ENCODE data around the gene NHEJ1.

Gene NHEJ1

DNA sequence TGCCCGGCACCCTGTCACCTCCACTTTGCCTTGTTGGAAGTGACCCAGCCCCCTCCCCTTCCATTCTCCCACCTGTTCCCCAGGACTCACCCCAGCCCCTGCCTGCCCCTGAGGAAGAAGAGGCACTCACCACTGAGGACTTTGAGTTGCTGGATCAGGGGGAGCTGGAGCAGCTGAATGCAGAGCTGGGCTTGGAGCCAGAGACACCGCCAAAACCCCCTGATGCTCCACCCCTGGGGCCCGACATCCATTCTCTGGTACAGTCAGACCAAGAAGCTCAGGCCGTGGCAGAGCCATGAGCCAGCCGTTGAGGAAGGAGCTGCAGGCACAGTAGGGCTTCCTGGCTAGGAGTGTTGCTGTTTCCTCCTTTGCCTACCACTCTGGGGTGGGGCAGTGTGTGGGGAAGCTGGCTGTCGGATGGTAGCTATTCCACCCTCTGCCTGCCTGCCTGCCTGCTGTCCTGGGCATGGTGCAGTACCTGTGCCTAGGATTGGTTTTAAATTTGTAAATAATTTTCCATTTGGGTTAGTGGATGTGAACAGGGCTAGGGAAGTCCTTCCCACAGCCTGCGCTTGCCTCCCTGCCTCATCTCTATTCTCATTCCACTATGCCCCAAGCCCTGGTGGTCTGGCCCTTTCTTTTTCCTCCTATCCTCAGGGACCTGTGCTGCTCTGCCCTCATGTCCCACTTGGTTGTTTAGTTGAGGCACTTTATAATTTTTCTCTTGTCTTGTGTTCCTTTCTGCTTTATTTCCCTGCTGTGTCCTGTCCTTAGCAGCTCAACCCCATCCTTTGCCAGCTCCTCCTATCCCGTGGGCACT lies 21.9 kb upstream of the NHEJ1 start:
- DNase-seq (ENCODE audit: low spot score): no peak

DNA sequence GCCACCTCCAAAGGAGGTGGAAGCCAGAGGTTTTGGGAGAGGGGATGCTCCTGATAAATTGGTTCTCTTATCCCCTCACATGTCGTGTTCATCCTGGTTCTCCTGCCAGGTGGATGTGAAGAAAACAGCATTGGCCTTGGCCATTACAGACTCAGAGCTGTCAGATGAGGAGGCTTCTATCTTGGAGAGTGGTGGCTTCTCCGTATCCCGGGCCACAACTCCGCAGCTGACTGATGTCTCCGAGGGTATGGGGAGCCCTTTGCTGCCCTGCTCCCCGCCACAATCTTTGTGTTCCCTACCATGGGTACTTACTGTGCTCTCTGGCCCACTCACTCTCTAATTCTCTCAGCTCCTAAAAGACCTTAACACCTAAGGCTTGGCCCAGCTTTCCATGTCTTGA lies 20.9 kb upstream of the NHEJ1 start:
- no peak for DNase-seq (ENCODE audit: low spot score)

DNA sequence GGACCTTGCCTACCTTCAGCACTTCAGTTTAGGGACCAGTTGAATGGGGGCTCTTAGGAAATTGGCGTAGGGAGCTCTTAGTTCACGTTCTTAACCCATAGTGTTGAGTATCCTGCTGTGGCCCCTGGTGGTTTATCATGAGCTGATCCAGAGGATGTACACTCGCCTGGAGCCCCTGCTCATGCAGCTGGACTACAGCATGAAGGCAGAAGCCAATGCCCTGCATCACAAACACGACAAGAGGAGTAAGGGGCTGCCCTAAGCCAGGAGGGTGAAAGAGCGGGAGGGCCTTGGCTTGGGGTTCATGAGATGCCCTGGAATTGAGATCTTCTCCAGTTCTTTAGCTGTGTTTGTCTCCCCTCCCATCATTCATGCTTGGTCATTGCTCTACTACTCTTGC lies 20.3 kb upstream of the NHEJ1 start:
- no peak for DNase-seq (ENCODE audit: low spot score)

DNA sequence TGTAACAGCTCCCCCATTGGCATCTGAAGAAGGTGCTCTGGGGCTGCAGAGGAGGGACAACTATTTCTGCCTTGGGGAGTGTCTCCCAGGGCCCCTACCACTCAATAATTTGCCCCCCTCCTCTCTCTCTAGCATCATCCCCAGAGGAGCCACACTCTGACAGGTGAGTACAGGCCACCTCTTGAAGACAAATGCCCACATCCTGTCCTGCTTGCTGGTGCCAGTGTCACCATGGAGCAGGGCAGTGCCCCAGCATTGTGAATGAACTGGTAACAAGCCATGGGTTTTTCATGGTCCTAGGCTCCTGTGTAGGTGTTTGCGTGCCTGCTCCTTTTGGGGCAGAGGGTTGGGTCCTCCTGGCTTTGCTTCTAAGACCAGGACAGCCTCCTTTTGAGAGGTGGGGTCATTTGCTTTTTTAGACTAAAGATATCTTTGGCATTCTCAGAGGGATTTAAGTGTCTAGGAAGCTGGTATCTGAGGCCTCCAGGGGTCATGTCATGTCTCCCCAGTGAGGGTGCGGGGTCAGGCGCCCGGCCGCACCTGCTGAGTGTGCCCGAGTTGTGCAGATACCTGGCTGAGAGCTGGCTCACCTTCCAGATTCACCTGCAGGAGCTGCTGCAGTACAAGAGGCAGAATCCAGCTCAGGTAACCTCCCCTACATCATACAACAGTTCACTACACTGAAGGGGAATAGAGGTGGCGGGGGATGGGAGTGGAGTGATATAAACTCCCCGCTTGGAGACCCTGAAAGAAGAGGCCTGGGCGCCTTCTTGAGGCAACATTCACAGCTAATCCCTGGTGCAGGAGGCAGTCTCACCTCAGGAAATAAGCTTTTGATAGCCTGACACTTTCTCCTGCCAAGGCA lies 19.2 kb upstream of the NHEJ1 start:
- DNase-seq (ENCODE audit: low spot score): no peak

DNA sequence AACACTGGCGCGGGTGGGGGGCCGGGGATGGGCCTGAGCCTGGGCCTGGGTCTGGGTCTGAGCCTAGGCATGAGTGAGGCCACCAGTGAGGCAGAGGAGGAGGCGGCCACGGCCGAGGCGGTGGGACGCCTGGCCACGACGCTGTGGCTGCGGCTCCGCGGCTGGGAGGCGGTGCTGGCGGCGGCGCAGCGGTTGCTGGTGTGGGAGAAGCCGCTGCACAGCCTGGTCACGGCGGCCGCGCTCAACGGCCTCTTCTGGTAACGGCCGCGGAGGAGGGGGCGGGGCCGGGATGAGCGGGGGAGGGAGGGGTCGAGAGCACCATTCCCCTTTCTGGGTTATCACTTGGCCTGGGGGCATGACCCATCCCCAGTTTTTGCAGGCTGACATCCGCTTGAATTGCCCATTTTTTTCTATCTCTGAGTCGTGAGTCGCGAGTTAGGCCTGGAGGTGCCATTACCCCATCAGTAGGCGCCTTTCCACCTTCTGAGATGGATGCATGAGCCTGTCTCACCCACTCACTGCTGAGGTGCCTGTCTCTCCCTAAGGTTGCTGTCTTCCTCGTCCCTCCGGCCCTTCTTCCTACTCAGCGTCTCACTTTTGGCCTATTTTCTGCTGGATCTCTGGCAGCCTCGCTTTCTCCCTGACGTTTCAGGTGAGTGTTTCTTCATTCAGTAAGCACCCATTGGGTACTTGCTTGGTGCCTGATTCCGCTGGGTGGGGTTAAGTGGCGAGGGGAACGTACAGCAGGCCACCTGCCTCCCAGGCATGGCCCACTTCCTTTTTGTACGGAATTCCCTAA lies 18.0 kb upstream of the NHEJ1 start:
- DNase-seq (ENCODE audit: low spot score): no peak

DNA sequence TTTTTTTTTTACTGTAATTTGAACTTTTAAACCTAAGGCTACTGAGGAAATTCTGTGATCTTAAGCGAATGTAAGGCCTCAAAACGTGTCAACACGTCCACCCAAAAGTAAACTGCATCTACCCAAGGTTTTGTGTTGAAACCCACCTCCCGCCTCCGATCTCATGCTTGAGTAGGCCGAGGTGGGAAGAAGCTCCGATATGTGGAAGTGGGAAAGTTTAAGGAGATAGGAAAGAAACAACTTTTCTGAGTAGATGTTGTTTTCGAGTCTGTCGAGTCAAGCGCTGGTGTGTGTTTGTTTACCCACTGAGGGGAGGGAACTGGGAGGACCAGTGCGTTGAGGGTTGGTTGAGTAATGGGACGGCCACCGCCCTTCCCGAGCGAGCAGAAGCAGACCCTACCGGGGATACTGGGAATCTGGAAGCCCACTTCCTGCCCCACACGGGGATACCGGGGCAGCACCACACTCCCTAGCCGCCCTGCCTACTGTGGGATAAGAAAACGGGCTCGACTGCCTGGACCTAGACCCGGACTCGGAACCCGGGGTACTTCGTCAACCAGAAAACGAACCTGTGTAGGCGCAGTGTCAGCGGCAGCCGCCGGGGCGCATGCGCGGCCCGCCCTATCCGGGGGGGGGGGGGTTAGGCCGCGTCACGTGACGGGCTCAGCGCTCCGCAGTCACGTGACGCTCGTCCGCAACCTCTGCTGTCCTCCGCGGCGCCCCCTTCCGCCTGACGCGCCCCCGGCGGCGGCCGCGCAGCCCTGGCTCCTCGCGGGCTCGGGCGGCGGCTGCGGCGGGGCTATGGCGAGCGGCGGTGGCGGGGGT lies 17.1 kb upstream of the NHEJ1 start, which contains the start of gene RETREG2:
RETREG2 (plus strand) TSS at position 724 of the 825 bp plus-strand sequence; CDS start at position 802, 78 bp downstream.
- peak; percentile 90 for DNase-seq (ENCODE audit: low spot score)

DNA sequence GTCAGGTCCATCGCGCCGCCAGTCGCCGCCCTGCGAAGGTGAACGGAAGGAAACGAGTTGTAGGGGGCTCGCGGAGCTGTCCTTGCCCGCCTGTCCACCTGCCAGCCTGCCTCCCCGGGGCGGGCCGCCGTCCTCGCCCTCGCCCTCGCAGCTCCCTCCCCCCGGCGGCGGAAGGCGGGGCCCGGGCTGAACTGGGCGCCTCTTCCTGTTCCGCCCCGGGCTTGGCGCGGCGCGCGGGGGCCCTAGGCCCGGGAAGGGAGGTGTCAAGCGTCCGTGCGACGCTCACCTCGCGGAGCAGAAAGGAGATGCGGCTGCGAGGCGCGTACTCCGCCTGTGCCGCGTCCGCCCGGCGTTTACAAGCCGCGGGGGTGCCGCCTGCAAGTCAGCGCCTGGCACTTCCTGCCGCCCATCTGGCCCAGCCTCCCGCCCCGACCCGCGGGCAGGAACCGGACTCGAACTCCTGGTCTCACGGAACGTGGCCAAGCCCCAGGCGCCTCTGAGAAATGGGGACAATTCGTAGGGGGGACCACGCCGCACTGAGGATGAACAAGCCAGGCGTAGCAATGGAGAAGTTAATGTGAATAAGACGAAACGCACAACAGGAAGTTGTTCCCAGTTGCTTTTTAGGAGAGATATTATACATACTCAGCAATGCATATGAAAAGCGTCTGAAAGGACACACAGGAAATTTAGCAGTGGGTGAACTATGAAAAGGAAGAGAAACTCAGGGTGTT lies 16.4 kb upstream of the NHEJ1 start, which contains the start of gene CNPPD1:
CNPPD1 (minus strand) TSS at position 108 of the 734 bp plus-strand sequence; CDS start at position 11, 97 bp downstream.
- peak; percentile 93 for DNase-seq (ENCODE audit: low spot score)

DNA sequence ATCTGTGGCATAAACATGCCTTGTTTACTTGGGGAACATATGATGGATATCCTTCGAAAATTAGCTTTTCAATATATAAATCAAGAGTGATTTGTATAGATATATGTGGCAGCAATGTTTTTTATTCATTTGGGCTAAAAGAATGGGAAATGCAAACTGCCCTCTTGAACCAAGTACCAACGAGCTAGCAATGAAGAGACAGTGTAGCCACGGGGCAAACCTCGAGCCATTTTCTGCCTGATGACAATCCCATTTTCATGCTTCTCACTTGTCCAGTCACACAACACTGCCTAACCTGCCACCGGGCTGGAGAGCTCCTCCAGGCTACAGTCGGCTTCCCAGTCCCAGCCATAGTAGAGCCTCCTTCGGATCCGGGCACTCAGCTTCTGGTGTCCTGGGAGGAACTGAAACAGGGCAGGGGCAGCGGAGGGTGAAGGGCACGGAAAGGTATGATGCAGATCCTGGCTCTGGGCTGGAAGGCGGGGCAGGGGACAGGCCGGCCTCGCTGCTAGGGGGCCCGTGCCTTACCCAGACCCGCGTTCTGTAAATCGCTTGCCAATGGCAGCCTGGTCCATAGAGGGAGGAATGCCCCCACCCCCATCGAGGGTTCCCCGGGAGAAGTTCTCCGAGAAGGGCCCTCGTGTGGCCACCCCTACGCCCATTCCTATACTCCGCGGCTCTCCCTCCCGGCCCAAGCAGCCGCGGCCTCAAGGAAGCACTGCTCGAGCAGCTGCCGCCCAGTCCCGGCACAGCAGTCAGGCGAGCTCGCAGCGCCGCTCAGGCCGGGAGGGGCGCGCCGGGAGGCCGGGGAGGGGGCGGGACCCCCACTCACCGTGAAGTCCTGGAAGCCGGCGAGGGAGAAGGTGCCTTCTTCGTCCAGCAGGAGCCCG lies 15.6 kb upstream of the NHEJ1 start:
- peak; percentile 72 for DNase-seq (ENCODE audit: low spot score)

DNA sequence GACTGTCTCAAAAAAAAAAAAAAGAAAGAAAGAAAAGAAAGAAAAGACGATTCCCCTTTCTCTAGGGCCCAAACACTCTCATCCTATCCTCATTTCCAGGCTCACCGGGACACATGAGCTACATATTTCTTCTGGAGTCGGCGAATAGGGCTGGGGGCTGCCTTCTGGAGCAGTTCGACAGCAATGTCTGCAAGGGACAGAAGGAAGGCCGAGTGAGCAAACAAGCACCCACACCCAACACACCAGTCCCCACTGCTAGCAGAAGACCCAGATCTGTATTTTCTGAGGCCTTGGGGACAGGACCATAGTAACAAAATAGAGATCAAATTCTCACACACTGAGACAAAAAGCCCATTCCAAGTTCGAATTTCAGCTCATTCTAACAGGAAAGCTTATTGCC lies 14.9 kb upstream of the NHEJ1 start:
- no peak for DNase-seq (ENCODE audit: low spot score)

DNA sequence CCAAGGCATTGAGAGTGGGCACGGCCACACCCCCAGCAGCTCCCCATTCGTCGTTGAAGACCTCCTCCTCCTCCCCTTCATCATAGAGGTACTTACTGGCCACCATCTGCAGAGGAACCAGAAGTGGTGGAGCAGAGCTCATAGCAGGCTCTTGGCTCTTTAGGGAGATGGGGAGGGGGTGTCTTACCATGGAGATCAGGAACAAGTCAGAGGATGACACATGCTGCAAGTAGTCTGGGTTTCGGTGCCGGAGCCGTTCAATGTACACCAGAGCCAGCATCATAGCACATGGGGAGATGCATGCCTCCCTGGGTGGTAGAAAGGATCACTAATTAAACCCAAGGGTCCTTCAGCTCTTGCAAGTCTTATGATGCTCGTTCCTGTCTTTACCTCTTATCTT lies 14.2 kb upstream of the NHEJ1 start:
- DNase-seq (ENCODE audit: low spot score): peak; percentile 90

DNA sequence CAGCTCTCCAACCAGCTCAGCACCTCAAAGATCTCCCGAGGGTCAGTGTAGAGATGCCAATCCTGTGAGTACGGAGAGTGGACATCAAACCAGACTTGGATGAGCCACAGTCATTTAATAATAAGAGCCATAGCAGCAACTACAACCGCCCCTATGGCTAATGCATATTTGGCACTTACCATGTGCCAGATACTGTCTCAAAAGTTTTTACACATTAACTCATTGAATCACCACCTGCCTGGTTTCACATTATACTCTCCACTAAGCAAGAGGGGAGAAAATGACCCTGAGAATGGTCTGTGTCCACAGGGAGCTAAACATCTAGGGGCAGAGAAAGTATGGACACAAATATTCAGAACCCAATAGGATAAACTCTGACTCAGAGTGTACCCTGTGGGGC lies 13.5 kb upstream of the NHEJ1 start:
- peak; percentile 92 for DNase-seq (ENCODE audit: low spot score)

DNA sequence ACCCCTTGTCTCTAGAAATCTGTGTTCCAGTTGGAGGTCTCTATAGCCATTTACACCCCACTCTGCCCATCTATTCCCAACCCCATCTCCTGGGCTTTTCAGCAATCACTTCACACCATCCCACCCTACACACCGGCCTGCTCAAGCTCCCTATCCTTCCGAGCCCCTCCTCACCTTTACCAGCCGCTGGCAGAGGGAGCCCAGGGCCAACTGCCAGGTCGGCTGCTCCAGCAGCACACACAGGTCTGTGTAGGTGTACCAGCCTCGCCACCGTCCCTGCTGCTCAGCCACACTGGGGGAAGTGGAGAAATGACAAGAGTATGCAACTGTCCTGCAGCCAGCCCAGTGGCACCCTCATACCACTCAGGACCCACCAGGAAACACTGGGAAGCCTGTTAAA lies 12.6 kb upstream of the NHEJ1 start:
- no peak for DNase-seq (ENCODE audit: low spot score)

DNA sequence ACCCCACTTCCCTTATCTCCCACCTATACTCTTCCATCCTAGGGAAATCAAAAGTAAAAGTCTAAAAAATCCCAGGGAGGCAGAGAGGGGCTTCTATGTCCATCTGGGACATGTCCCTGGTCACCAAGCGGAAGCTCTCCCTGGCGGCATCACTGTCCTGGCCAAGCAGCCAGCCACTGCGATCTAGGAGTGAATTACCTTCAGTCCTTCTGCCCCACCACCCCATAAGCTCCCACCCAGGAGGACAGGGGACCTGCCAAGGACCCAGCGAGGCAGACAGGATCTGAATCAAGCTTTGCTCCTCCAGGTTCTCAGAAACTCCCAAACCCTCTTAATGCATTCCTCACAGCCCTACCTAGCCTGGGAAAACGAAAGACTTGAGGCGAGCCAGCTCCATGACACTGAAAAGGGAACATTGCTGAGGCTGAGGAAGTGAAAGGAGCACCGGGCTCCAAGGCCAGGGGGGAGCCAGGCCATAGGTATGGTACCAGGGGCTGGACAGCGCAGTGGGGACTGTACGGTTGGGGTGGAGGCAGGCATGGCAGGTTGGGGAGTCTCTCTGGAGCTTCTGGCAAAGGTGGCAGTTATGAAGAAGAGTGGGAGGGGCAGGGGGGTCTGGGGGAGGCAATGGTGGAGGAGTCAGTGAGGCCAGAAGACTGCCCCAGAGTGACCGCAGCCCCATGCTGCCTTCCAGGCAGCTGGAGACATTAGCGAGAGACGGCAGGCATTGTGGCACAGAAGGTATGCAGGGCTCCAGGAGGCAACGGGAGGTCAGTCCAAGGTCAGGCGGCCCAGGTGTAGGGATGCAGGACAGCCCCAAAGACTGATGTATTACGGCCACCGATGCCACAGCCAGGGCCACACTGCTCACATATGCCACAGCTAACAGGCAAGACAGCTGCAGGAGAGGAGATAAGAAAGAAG lies 11.9 kb upstream of the NHEJ1 start:
- DNase-seq (ENCODE audit: low spot score): no peak

DNA sequence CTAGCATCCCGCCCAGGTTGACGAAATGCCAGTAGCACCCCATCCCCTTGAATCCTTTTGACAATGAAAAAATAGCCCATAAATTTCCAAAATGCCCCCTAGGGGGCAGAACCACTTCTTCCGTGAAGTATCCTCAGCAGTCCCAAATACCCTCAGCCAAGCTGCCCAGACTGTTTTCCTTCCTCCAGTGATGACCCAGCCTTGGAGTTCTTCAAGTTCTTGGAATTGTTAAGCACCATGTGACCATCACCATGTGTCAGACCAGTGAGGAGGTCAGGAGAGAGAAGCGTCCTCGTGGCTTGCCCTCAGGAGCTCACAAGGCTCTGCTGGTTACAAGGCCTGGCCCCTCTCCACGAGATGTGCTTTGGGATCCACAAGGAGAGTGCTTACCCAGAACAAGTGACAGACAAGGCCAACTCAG lies 10.6 kb upstream of the NHEJ1 start:
- DNase-seq (ENCODE audit: low spot score): peak; percentile 92

DNA sequence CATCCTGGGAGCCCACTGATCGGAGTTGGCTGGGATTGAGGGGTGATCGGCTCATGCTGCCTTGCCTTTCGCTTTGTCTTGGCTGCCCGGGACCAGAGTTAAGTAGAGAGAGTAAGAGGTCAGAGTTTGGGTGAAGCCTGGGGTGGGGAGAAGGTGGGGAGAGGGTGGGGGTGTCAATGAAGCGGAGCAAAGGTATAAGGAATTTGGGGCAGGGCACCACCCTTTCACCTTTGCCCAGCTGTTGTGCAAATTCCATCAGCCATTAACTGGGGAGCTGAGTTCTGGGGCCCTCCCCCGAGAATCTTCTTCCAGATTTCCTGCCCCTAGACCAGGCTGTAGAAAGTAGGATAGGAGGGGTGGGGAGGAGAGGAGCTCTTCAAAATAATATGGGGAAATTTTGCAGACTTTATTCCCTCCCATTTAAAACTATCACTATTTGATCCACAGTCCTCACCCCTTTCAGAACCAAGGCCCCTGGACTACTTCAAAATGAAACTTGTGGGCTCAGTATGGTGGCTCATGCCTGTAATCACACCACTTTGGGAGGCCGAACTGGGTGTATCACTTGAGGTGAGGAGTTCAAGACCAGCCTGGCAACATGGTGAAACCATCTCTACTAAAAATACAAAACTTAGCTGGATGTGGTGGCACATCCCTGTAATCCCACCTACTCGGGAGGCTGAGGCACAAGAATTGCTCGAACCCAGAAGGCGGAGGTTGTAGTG lies 9.5 kb upstream of the NHEJ1 start, which contains the start of gene SLC23A3:
SLC23A3 (minus strand) TSS at position 100 of the 725 bp plus-strand sequence; CDS start at position 55, 45 bp downstream.
- no peak for DNase-seq (ENCODE audit: low spot score)

DNA sequence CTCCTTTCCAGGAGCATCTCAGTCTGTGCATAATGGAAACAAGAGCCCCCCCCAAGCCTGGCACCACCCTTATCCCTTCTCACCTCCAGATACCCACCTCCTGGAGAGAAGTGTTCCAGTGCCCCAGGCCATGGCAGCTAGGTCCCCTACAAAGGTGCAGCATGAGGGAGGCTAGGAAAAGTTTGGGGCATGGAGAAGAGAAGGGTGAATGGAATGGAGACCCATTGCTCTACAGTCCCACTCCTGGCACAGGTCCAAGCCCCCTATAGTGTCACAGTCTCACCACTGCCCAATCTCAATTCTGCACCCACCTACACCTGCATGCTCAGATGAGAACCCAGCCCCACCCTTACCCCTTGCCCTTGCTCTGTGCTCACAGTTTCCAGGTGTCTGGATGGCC lies 8.3 kb upstream of the NHEJ1 start:
- DNase-seq (ENCODE audit: low spot score): no peak

DNA sequence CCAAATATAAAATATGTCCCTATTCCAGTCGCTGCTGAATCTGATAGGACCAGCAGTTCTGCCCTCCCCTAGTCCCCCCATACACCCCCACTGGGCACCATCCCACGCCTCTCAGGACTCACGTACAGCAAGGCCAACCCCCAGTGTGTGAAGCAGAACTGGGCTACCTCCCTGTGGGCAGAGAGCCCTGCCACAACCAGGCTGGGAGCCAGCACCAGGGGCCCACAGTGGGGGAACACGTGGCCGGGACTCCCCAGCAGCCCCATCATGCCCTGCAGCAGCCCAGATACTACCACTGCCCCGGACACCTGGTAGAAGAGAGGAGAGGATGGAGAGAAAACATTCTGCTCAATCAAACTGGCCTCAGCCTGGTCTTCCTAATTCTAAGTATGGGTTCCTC lies 7.9 kb upstream of the NHEJ1 start:
- DNase-seq (ENCODE audit: low spot score): no peak

DNA sequence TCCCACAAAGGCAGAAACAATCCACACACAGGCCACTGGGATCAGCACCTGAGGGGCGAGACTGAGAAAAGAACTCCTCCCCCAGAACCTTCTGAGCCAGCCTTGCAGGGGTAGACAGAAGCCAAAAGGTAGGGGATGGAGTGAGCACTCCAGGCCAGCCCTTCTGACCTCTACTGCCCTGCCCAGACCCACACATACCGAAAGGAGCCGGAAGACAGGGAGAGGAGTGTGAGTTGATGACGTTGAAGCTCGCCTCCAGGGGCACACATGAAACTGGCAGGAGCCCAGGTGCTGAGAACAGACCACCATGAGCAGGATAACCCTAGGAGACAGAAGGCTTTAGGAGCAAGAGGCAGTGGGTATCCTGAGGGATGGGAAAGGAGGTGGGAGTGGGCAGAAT lies 7.4 kb upstream of the NHEJ1 start:
- no peak for DNase-seq (ENCODE audit: low spot score)
